Stomach (tissue), 4 donors: ENCODE results near the gene PLET1.

Experiments used
- CTCF ChIP-seq, 7 experiments: fragments of 450-650 bp in 4 of 7; fragments of 200-600 bp in 3 of 7; sonication (generic) in 3 of 7; IDR thresholded peaks; one replicate each; pipeline ENCODE4 v1.5.1; 2016 to 2019; ENCODE audit warnings: antibody characterized with exemption in 7 of 7, control low read depth in 2 of 7, mild to moderate bottlenecking in 1 of 7
- EP300 ChIP-seq: sonication (generic); formaldehyde crosslinking; IDR thresholded peaks from one replicate; pipeline ENCODE4 v1.6.1; 2017; ENCODE audit warnings: antibody characterized with exemption

GRCh38 chr11:112300094-112300786, 39.6 kb upstream of the PLET1 start:
- TF ChIP-seq CTCF (IDR thresholded peaks at IDR 0.05) (no peak), EP300 (no peak)
